Heart right ventricle (tissue), 16 donors: ENCODE measurements around the gene VDAC2. TPM values are rescaled to one million over a fixed set of nuclear protein-coding genes. Genes with fewer than 3 reads are reported as not detected.
"Not testable (repeated sequence)": the region's sequence is repeated elsewhere in the genome, so short reads cannot be mapped to it uniquely, and the experiment has no call there.

Experiments
- ATAC-seq, 8 donors: fragments of 200-7000 bp; cut with Tn5 transposase; one replicate each; pipeline ENCODE4 v1.9.1; 2020; ENCODE audit warnings: mild to moderate bottlenecking in 8 of 8, moderate library complexity in 8 of 8, moderate number of reproducible peaks in 1 of 8
- DNase-seq, 2 donors: peaks; one replicate each; pipeline ENCODE4 v3.0.0-alpha.2; 2020
- H3K27ac ChIP-seq, 10 donors: fragments of 200-600 bp; sonication (generic) in 2 of 10; one replicate each; pipeline versions ENCODE4 v1.5.0 to v1.8.0; 2020 to 2022; ENCODE audit warnings: mild to moderate bottlenecking in 3 of 10
- H3K27me3 ChIP-seq, 7 donors: fragments of 200-600 bp; one replicate each; pipeline ENCODE4 v1.8.0; 2021 to 2022; ENCODE audit warnings: mild to moderate bottlenecking in 2 of 7
- H3K36me3 ChIP-seq, 9 donors: fragments of 200-600 bp; sonication (generic) in 1 of 9; one replicate each; pipeline versions ENCODE4 v1.5.0 to v1.8.0; 2020 to 2022; ENCODE audit warnings: mild to moderate bottlenecking in 2 of 9
- H3K4me1 ChIP-seq, 9 donors: fragments of 200-600 bp; sonication (generic) in 1 of 9; one replicate each; pipeline versions ENCODE4 v1.5.0 to v1.8.0; 2020 to 2022; ENCODE audit warnings: mild to moderate bottlenecking in 4 of 9
- H3K4me3 ChIP-seq, 10 donors: fragments of 200-600 bp; sonication (generic) in 2 of 10; one replicate each; pipeline versions ENCODE4 v1.5.0 to v1.8.0; 2020 to 2022; ENCODE audit warnings: mild to moderate bottlenecking in 7 of 10, moderate library complexity in 2 of 10
- H3K9me3 ChIP-seq, 11 donors: fragments of 200-600 bp in 10 of 11; sonication (generic) in 2 of 11; one replicate each; pipeline versions ENCODE4 v1.5.0 to v1.8.0; 2013 to 2022; ENCODE audit warnings: mild to moderate bottlenecking in 2 of 11, control low read depth in 1 of 11, moderate library complexity in 1 of 11
- CTCF ChIP-seq, 9 donors: fragments of 200-600 bp; sonication (generic) in 2 of 9; IDR thresholded peaks; one replicate each; pipeline versions ENCODE4 v1.5.0 to v1.8.0; 2021 to 2022; ENCODE audit warnings: antibody characterized with exemption in 9 of 9, mild to moderate bottlenecking in 5 of 9, moderate library complexity in 1 of 9
- WGBS, 2 donors: extraction: QIAGEN DNeasy Blood & Tissue Kit; methylation state at CpG; one replicate each; pipeline ENCODE4 v1.1.7; 2013; ENCODE audit warnings: inconsistent platforms in 1 of 2; 5-methylcytosine and 5-hydroxymethylcytosine counted together
- intact Hi-C, 10 donors: fragments of 100-400 bp; cut with DNase I; formaldehyde crosslinking; loops; one replicate each; pipeline versions ENCODE4 v1.11.1 to v1.14.2; 2022
- polyA plus RNA-seq, 2 donors: library from polyadenylated mRNA; stranded (reverse); fragments of 200-250 nt; gene quantifications; one replicate each; pipeline ENCODE4 v1.2.3, GENCODE V29; 2013
- total RNA-seq, 10 donors: library from RNA; stranded (reverse); fragmentation: NEBNext Ultra II Directional in 3 of 10; extraction: Animal tissue kit (Norgen Biotek cat#: 25700) in 3 of 10; gene quantifications; one replicate each; pipeline versions ENCODE4 v1.2.1 to v1.2.4, GENCODE V29; 2021 to 2023
- donor health status: Arrhythmogenic right ventricular cardiomyopathy.
- donor health status: ischemic (EF 13 %, LVEDD 7.1; RV severe dilation, severe dysfunction).
- donor health status: healthy with polysubstance abuse.
- donor health status: DM: no; HTN: yes; CAD: no.
- donor health status: DM: no; HTN: no; CAD: no.
- donor health status: ischemic (EF 25% LVEDD 6.9; RV normal size, moderate dysfunction).
- donor health status: ischemic (EF 25% LVEDD 5.7; RV mildly dilated, moderate dysfunction).
- donor health status: healthy.
- donor health status: DM: yes; HTN: yes; CAD: no.
- donor health status: Ischemic cardiomyopathy.
- donor health status: ischemic (EF 35%, LVEDD 5.7; RV mildly dilated, moderate dysfunction).
- donor health status: nonischemic (EF 11% LVEDD 7.7; RV severe dilation, severe dysfunction).
- donor health status: DM: yes; HTN: yes; CAD: no.
- donor health status: PGD.
- donor health status: ischemic (EF 29% LVEDD 5.4; RV normal size, mild dysfunction).
- donor health status: nonischemic (EF 23%, LVEDD 6.1; RV moderate dilation, normal function).

Gene VDAC2
- total and polyA plus RNA-seq, 12 donors: 193 to 606 (median 484) TPM

GRCh38 chr10:75203724-75204123 lies 6.9 kb upstream of the VDAC2 start:
- WGBS, 2 donors: 68 to 75% methylated on average over 5 of the region's 5 CpGs
- TF ChIP-seq CTCF (IDR thresholded peaks at IDR 0.05): no peak
- peak in 1 of 2 donors; percentile 40 for DNase-seq
- no peak overlapping the region for H3K4me3 ChIP-seq
- ATAC-seq: peak in 7 of 8 donors; percentile 20 to 73 (median 39)
- H3K27ac ChIP-seq: peak overlapping the region in 8 of 10 donors; percentile 52 to 75 (median 67)
- peaks cover 0 to 3% (median 0%) of the 10 kb centered on the region in 9 donors for H3K36me3 ChIP-seq
- H3K27me3 ChIP-seq: no peaks in the 10 kb centered on the region
- peaks cover 4 to 27% (median 17%) of the 10 kb centered on the region in 9 donors for H3K4me1 ChIP-seq
- intact Hi-C loops: no loop called here
- no peaks in the 10 kb centered on the region for H3K9me3 ChIP-seq

GRCh38 chr10:75205908-75206307 lies 4.7 kb upstream of the VDAC2 start:
- Histone ChIP-seq H3K27me3 (no peaks in the 10 kb centered on the region), H3K9me3 (no peaks in the 10 kb centered on the region), H3K27ac (no peak overlapping the region), H3K4me3 (no peak overlapping the region), H3K36me3 (peaks cover 0 to 3% (median 0%) of the 10 kb centered on the region in 9 donors), H3K4me1 (peaks cover 4 to 34% (median 21%) of the 10 kb centered on the region in 9 donors)
- ATAC-seq (no peak), DNase-seq (no peak)
- no peak for TF ChIP-seq CTCF (IDR thresholded peaks at IDR 0.05)
- WGBS, 2 donors: 95 to 97% methylated on average over 2 of the region's 2 CpGs
- intact Hi-C loops: no loop called here

GRCh38 chr10:75206638-75207037 lies 4.0 kb upstream of the VDAC2 start:
- intact Hi-C loops, DNase-seq, ATAC-seq, H3K4me3 ChIP-seq, H3K27ac ChIP-seq, H3K36me3 ChIP-seq, H3K9me3 ChIP-seq, H3K27me3 ChIP-seq: not testable (repeated sequence)
- H3K4me1 ChIP-seq: peaks cover 4 to 37% (median 28%) of the 10 kb centered on the region in 9 donors
- WGBS, 2 donors: 94 to 96% methylated on average over 14 of the region's 14 CpGs

- intact Hi-C loops: no loop called here
Measured at GRCh38 chr10:75207079-75207856, 3.3 kb upstream of the VDAC2 start.

More at GRCh38 chr10:75207079-75207856, 3.3 kb upstream of the VDAC2 start:
- DNase-seq (no peak), ATAC-seq (no peak)
- Histone ChIP-seq H3K36me3 (peaks cover 0 to 8% (median under 1%) of the 10 kb centered on the region in 9 donors), H3K9me3 (no peaks in the 10 kb centered on the region), H3K27me3 (no peaks in the 10 kb centered on the region), H3K27ac (no peak overlapping the region), H3K4me3 (no peak overlapping the region), H3K4me1 (peaks cover 6 to 42% (median 30%) of the 10 kb centered on the region in 9 donors)
- WGBS, 2 donors: 73 to 77% methylated on average over 13 of the region's 13 CpGs
- TF ChIP-seq CTCF (IDR thresholded peaks at IDR 0.05): no peak
